ENCODE results near the gene SLC31A1. TPM values are rescaled to one million over a fixed set of nuclear protein-coding genes. Genes with fewer than 3 reads are reported as not detected.

Gene SLC31A1
- total RNA-seq, 1 experiment from 2014 or later, result 34.4 TPM

- H3K9me3 Mint-ChIP-seq, result 0 out of 5 replicates have a peak, but pooled peaks cover 0 to 1% of the 10 kb centered on the region in 2 experiments
- no peaks in the 10 kb centered on the region for H3K27me3 Mint-ChIP-seq (ENCODE audit: low read depth)
- no peak overlapping the region for H3K18ac ChIP-seq (ENCODE audit: insufficient read length, low read depth, low read length)
- H2BK120ac ChIP-seq (ENCODE audit: low read depth, low read length, poor library complexity, severe bottlenecking), result no peak overlapping the region
- H3K4me2 ChIP-seq (ENCODE audit: insufficient read depth, insufficient read length, low read length), result no peak overlapping the region
- no peak overlapping the region for H4K91ac ChIP-seq (ENCODE audit: insufficient read length, low read depth, low read length)
- WGBS (ENCODE audit: extremely low coverage, insufficient read length, low lambda C conversion rate), result no CpG with 5 or more reads among the region's 1 CpG
- H3K4ac ChIP-seq (ENCODE audit: low read depth, low read length), result no peak overlapping the region
- H2BK5ac ChIP-seq (ENCODE audit: insufficient read length, low read length), result no peak overlapping the region
- peaks cover 7 to 20% (median 19%) of the 10 kb centered on the region in 3 experiments; a peak in 6 of 7 replicates for H3K36me3 Mint-ChIP-seq (ENCODE audit: insufficient read depth in 1 of 3, low read depth in 3 of 3)
- H2BK20ac ChIP-seq (ENCODE audit: low read depth, low read length, poor library complexity, severe bottlenecking), result no peak overlapping the region
- no peak overlapping the region for H3T11ph ChIP-seq (ENCODE audit: low read length)
- no peak for TF ChIP-seq CTCF (conservative IDR thresholded peaks at IDR 0.05)
- H3K9me3 ChIP-seq (ENCODE audit: control insufficient read depth, low read depth, low read length), result no peaks in the 10 kb centered on the region
- DNase-seq, result no peak
- no peak overlapping the region; a peak in 1 of 7 replicates for H3K27ac Mint-ChIP-seq
- H3K79me2 ChIP-seq (ENCODE audit: insufficient read depth, low read length), result no peaks in the 10 kb centered on the region
- no peak overlapping the region for H3K4me3 Mint-ChIP-seq
- no peaks in the 10 kb centered on the region for H3K79me1 ChIP-seq (ENCODE audit: insufficient read depth, low read depth, low read length, poor library complexity, severe bottlenecking)
- no peaks in the 10 kb centered on the region for H4K20me1 ChIP-seq (ENCODE audit: control insufficient read depth, insufficient read depth, insufficient read length)
- no peak overlapping the region for H3K9ac ChIP-seq (ENCODE audit: extremely low read depth, insufficient read length, low read length)
- no peak overlapping the region for H3K56ac ChIP-seq (ENCODE audit: insufficient read length, low read depth, low read length)
- H3K27ac ChIP-seq (ENCODE audit: insufficient read length, low read depth, low read length), result no peak overlapping the region
- H2BK12ac ChIP-seq (ENCODE audit: insufficient read length, low read depth, low read length), result no peak overlapping the region
- H2AK5ac ChIP-seq (ENCODE audit: insufficient read length, low read length), result no peak overlapping the region
- no peaks in the 10 kb centered on the region for H3K4me1 Mint-ChIP-seq
- H2AFZ ChIP-seq (ENCODE audit: low read length), result no peak overlapping the region
- H3K27me3 ChIP-seq (ENCODE audit: insufficient read depth, low read length), result no peaks in the 10 kb centered on the region
- no peak overlapping the region for H3K23ac ChIP-seq (ENCODE audit: insufficient read length, low read depth, low read length)
- H4K8ac ChIP-seq (replicated peaks; ENCODE audit: insufficient read length, low read depth, low read length), result no peak overlapping the region
- H2BK15ac ChIP-seq (ENCODE audit: low read depth, low read length), result no peak overlapping the region
- H4K5ac ChIP-seq (ENCODE audit: insufficient read length, low read depth, low read length), result no peak overlapping the region
- no peaks in the 10 kb centered on the region for H3K23me2 ChIP-seq (ENCODE audit: insufficient read length, low read depth, low read length, poor library complexity, severe bottlenecking)
- no peak overlapping the region for H3K14ac ChIP-seq (ENCODE audit: insufficient read depth, low read length)
- H3K4me1 ChIP-seq (ENCODE audit: insufficient read depth, low read length), result no peaks in the 10 kb centered on the region
Measured at GRCh38 chr9:113254991-113255390, 33.6 kb downstream of the SLC31A1 start.

All from H9 (cell line).